HG02943 (cell line): Measurements from ENCODE around the gene NT5M.

ENCODE experiments used
- ATAC-seq: cut with Tn5 transposase; IDR thresholded peaks from one replicate; pipeline ENCODE4 v1.9.1; 2021; ENCODE audit warnings: mild to moderate bottlenecking, low read depth, moderate library complexity; ENCODE audit not compliant: unreplicated experiment

The NT5M gene

DNA sequence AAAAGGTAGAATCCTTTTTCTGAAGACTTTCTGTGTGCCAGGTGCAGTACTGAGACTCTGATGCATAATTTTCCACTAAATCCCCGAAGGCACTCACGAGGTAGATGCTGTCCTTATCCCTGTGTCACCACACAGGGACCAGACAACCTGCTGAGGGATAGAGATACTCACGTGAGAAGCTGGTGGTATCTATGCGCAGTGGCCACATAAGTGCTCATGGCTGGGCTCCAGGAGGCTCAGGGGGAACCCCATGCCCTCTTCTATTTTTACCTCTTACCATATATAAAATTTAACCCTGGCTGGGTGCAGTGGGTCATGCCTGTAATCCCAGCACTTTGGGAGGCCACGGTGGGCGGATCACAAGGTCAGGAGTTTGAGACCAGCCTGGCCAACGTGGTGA lies 38.3 kb downstream of the NT5M start:
- no peak for ATAC-seq

GRCh38 chr17:17342242-17342945 lies 39.2 kb downstream of the NT5M start:
- ATAC-seq = no peak

- no peak for ATAC-seq
Measured at GRCh38 chr17:17343160-17343735, 40.1 kb downstream of the NT5M start.

GRCh38 chr17:17343896-17344506 lies 40.8 kb downstream of the NT5M start:
- ATAC-seq = no peak

DNA sequence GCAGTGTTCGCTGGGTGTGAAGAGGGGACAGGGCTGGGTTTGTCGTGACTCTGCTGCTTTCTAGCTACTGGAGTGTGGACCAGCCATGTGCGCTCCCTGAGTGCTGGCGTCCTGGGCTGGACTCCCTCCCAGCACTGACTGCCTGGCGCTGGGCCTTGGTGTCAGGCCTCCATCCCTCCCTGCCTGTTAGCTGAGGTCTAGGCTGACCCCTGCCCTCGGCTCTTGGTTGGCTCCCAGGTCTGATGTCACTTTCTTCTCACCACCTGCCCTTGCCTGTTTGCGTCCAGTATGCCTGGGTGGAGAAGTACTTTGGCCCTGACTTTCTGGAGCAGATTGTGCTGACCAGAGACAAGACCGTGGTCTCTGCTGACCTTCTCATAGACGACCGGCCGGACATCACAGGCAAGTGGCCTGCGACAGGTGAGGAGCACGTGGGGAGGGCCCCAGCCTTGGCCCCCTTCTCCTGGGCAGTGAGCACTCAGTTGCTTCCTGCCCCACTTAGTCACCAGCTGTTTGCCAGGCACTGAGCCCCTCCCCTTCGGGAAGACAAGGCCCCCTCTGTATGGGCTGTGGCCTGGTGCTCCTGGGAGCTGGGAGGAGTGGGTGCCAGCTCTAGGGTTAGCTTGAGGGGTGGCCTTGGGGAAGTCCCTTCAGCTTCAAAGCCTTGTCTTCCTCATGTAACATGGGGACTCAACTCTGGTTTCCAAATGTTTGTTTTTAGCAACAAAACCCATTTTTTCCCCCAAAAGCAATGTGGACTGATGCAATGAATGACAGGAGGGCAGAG lies 41.5 kb downstream of the NT5M start:
- no peak for ATAC-seq

DNA sequence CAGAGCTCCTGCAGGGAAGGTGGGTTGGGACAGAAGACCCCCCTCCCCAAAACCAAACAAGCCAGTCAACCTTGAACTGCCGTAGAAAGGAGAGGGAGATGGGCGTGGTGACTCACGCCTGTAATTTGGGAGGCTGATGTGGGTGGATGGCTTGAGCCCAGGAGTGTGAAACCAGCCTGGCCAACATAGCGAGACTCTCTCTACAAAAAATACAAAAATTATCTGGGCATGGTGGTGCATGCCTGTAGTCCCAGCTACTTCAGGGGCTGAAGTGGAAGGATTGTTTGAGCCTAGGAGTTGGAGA lies 42.1 kb downstream of the NT5M start:
- ATAC-seq = no peak

DNA sequence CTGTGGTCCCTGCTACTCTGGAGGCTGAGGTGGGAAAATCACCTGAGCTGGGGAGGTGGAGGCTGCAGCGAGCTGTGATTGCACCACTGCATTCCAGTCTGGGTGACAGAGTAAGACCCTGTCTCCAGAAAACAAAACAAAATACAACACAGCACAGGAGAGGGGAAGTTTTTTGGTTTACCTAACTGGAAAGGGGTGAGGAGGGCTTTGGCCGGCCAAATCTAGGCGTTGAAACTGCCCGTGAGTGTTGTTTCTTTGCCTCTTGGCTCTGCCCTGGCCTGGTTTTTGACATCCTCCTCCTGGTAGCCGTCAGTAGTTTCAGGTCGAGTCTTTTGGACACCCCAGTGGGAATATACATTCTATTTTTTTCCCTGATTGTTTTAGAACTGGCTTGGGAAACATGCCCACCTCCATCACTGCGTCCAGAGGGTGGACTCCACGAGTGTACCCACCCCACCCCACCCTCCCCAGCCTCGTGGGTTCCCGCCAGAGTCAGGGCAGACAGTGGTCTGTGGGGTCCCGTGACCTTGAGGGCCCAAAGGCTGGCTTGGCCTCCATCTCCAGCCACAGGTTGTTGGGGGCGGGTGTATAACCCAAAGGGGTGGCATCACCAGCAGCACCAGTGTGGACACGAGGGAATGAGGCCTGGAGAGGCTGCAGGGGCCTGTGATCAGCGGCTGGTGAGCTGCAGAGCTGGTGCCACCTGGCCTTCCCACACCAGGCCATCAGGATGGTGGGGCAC lies 42.7 kb downstream of the NT5M start:
- no peak for ATAC-seq

DNA sequence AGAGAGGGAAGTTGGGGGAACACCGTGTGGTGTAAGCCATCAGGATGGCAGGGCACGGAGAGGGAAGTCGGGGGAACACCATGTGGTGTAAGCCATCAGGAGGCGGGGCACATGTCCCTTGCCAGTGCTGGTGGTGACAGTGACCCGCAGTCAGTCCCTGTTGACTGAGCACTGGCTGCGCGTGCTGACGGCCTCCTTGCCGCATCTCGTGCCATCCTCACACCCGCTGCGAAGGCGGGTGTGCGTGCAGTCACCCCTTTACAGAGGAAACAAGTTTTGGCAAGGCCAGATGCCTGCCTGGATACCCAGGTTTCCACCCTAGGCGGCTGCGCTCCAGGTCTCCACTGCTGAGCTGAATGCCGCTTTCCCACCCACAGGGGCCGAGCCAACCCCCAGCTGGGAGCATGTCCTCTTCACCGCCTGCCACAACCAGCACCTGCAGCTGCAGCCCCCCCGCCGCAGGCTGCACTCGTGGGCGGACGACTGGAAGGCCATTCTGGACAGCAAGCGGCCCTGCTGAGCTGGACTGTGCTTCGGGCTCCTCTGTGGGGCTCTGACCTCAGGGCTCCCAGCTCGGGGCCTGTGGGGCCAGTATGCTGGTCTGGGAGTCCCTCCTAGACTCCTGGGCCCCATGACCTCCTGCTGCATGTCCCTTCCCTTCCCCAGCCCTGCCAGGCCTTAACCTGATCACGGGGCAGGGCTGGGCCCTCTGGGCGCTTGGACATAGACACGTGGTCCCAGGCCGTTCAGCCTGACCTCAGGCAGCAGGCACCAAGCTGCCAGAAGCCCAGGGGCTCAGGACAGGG lies 43.5 kb downstream of the NT5M start:
- ATAC-seq = no peak

- no peak for ATAC-seq
Measured at GRCh38 chr17:17347234-17347955, 44.2 kb downstream of the NT5M start.

DNA sequence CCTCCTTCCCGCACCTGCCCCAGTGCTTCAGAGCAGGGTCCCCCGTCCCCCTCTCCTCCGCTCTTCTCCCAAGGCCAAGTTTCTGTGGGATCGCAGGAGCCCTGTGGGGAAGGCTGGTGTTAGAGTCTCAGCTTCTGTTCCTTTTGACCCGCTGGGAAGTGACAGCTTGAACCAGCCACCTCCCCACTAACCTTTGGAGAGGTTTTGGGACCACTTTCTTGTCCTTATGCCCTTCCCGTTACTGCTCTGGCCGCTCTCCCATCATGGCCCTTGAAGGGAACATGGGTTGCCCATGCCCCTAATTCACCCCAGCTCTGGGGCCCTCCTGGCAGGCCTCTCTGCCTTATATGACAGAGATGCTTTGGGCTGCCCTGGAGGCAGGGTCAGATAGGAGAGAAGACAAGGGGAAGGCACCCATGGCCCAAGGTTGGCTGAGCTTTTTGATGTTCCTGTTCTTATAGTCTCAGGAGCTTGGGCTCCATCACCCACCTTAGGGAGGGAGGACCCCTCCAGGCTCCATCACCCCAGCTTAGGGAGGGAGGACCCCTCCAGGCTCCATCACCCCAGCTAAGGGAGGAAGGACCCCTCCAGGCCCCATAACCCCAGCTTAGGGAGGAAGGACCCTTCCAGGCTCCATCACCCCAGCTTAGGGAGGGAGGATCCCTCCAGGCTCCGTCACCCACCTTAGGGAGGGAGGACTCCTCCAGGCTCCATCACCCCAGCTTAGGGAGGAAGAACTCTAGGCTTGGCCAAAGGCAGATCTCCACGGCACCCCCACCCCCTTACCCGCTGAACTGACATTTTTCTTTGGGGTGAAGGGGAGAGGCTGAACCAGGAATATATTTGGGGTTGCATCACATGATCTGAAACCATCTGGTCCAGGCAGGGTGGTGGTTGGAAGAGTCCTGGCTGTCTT lies 45.0 kb downstream of the NT5M start:
- ATAC-seq = no peak

DNA sequence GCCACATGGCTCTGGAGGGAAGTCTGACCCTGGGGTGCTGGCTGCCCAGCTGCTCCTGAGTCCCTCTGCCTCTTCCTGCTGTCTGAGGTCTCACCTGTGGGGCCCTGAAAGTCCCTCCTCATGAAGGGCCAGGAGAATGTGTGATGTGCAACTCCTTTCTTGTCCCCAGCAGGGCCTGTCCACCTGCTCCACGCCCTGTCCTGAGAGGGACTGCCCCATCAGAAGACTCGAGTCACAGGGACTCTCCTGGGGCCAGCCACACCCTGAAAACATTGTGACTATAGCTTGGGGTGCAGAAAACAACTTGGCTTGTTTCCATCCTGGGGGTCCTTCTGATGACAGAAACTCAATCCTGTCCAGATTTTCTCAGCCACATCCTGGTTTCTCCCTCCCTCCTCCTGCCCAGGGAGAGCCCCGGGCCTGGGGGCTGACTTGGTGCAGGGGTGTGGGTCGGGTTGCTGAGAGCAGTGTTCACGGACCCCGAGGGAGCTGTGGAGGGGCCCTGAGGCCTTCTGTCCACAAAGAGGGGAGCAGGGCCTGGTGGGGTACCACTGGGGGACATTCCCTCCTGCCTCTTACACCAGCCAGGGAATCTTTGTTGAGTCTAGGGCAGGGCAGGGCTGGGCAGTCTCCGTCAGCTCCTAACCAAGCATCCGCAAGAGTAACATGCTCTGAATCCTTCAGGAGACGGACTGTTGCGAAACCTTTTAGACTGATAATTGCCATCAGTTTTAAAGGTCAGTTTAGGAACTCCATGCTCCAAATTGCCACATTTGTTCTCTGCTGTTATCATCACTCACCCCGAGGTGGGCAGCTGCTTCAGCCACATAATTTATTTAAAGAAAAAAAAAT lies 45.9 kb downstream of the NT5M start:
- ATAC-seq = no peak

GRCh38 chr17:17349724-17350106 lies 46.5 kb downstream of the NT5M start:
- ATAC-seq = no peak

DNA sequence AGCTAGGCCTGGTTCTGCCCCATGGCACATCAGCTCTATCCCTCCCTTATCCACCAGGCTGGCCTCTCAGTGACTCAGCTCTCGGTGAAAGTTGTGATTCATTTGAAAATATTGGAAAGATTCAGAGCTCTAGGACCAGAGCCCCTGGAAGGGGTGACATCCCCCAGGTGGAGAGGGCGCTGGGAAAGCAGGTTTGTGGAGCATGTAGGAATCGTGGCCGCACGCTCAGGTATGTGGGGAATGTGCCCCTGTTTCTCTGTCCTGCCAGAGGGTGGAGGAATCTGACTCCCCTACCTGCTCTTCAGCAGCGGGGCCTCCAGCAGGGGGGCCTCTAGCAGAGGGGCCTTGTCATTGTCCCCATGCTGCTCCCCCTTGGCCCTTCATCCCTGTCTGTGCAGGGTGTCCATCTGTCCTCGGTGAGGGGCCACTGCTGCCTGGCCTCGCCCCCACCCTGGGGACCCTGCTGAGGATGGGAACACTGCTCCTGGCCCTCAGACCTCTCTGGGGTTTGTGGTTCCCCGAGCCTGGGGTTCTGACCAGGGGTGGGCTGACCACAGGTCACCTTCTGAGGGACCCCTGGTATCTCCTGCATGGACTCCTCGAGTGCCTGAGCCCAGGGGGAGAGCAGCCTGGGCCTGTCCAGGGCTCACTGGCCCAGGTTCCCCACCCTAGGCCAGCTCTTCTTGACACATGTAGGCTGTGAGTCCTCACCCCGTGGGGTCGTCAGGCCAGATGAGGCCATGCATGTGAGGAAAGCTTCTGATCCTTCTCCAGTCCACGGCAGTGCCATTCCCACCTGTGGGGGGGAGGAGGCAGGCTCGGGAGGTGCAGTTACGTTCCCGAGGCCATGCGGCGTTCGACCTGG lies 47.5 kb downstream of the NT5M start:
- ATAC-seq = no peak

DNA sequence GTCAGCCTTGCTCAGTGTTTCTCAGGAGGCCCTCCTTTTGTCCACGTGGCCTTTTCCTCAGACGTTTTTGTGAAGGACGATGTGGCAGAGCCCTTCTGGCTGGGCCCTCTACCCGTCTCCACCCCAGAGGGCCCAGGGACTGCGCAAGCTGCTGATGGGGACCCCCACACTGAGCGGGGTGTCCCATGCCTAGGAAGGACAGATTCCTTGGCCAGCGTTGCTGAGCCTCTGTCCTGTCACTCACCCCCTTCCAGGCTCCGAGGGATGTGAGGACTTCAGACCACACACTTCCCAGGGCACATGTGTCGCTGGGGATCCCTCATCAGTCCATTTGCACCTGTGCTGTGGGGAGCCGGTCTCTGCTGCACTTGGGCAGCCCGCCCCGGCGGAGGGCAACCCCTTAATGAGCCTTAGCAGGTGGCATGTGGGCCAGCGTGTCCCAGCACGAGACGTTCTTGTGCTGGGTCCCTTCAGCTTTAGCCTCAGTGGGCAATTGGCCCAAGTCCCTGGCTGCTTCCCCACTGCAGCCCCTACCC lies 48.3 kb downstream of the NT5M start:
- ATAC-seq = no peak

- ATAC-seq = no peak
Measured at GRCh38 chr17:17351901-17352781, 49.0 kb downstream of the NT5M start.
